ENCODE data around the gene ANXA11.

Gene ANXA11

GRCh38 chr10:80131499-80131901 lies 73.8 kb downstream of the ANXA11 start:
- no peak for TF ChIP-seq CTCF (IDR thresholded peaks at IDR 0.05)
- H3K4me1 ChIP-seq: no peaks in the 10 kb centered on the region
- H3K27me3 ChIP-seq (ENCODE audit: control insufficient read depth, insufficient read depth, low read length): no peaks in the 10 kb centered on the region
- H3K4me3 ChIP-seq (ENCODE audit: low read depth, low read length): no peak overlapping the region
- no peak overlapping the region for H3K4me2 ChIP-seq (ENCODE audit: low read length)
- H2AFZ ChIP-seq: peak overlapping the region; percentile 7
- H3K9ac ChIP-seq: no peak overlapping the region
- no peak overlapping the region for H3K27ac ChIP-seq
- H3K9me3 ChIP-seq (ENCODE audit: control insufficient read depth, low read length): no peaks in the 10 kb centered on the region
- no peaks in the 10 kb centered on the region for H3K36me3 ChIP-seq (ENCODE audit: control insufficient read depth, insufficient read depth, low read length)
- H3K79me2 ChIP-seq: no peaks in the 10 kb centered on the region

- Histone ChIP-seq H3K9ac (no peak overlapping the region), H3K27me3 (ENCODE audit: control insufficient read depth, insufficient read depth, low read length) (no peaks in the 10 kb centered on the region), H3K9me3 (ENCODE audit: control insufficient read depth, low read length) (no peaks in the 10 kb centered on the region), H3K36me3 (ENCODE audit: control insufficient read depth, insufficient read depth, low read length) (no peaks in the 10 kb centered on the region), H3K4me3 (ENCODE audit: low read depth, low read length) (no peak overlapping the region), H3K27ac (no peak overlapping the region), H3K4me1 (no peaks in the 10 kb centered on the region), H3K79me2 (no peaks in the 10 kb centered on the region), H3K4me2 (ENCODE audit: low read length) (no peak overlapping the region), H2AFZ (no peak overlapping the region)
- TF ChIP-seq CTCF (IDR thresholded peaks at IDR 0.05): no peak
Observed at GRCh38 chr10:80126876-80127275, 78.5 kb downstream of the ANXA11 start.

- no peak overlapping the region for H3K9ac ChIP-seq
- no peaks in the 10 kb centered on the region for H3K4me1 ChIP-seq
- H3K4me3 ChIP-seq (ENCODE audit: low read depth, low read length): no peak overlapping the region
- TF ChIP-seq CTCF (IDR thresholded peaks at IDR 0.05): no peak
- no peaks in the 10 kb centered on the region for H3K27me3 ChIP-seq (ENCODE audit: control insufficient read depth, insufficient read depth, low read length)
- no peaks in the 10 kb centered on the region for H3K79me2 ChIP-seq
- H3K27ac ChIP-seq: no peak overlapping the region
- no peak overlapping the region for H2AFZ ChIP-seq
- no peaks in the 10 kb centered on the region for H3K9me3 ChIP-seq (ENCODE audit: control insufficient read depth, low read length)
- no peaks in the 10 kb centered on the region for H3K36me3 ChIP-seq (ENCODE audit: control insufficient read depth, insufficient read depth, low read length)
- H3K4me2 ChIP-seq (ENCODE audit: low read length): no peak overlapping the region
Observed at GRCh38 chr10:80122746-80123145, 82.6 kb downstream of the ANXA11 start.

GRCh38 chr10:80122110-80122710 lies 83.1 kb downstream of the ANXA11 start:
- Histone ChIP-seq H3K9me3 (ENCODE audit: control insufficient read depth, low read length) (no peaks in the 10 kb centered on the region), H3K4me1 (no peaks in the 10 kb centered on the region), H3K9ac (no peak overlapping the region), H3K4me3 (ENCODE audit: low read depth, low read length) (no peak overlapping the region), H3K4me2 (ENCODE audit: low read length) (no peak overlapping the region), H3K36me3 (ENCODE audit: control insufficient read depth, insufficient read depth, low read length) (no peaks in the 10 kb centered on the region), H3K27ac (no peak overlapping the region), H2AFZ (no peak overlapping the region), H3K79me2 (no peaks in the 10 kb centered on the region), H3K27me3 (ENCODE audit: control insufficient read depth, insufficient read depth, low read length) (no peaks in the 10 kb centered on the region)
- no peak for TF ChIP-seq CTCF (IDR thresholded peaks at IDR 0.05)

GRCh38 chr10:80118669-80119068 lies 86.7 kb downstream of the ANXA11 start:
- Histone ChIP-seq H2AFZ (no peak overlapping the region), H3K27ac (no peak overlapping the region), H3K4me1 (no peaks in the 10 kb centered on the region), H3K27me3 (ENCODE audit: control insufficient read depth, insufficient read depth, low read length) (no peaks in the 10 kb centered on the region), H3K9me3 (ENCODE audit: control insufficient read depth, low read length) (no peaks in the 10 kb centered on the region), H3K79me2 (no peaks in the 10 kb centered on the region), H3K4me3 (ENCODE audit: low read depth, low read length) (no peak overlapping the region), H3K4me2 (ENCODE audit: low read length) (no peak overlapping the region), H3K9ac (no peak overlapping the region), H3K36me3 (ENCODE audit: control insufficient read depth, insufficient read depth, low read length) (no peaks in the 10 kb centered on the region)
- no peak for TF ChIP-seq CTCF (IDR thresholded peaks at IDR 0.05)

Measured in parathyroid adenoma (tissue), 2 donors.